Measurements from ENCODE around the gene SMIM33. TPM values are rescaled to one million over a fixed set of nuclear protein-coding genes. Genes with fewer than 3 reads are reported as not detected.

SMIM33 gene
- total and polyA plus RNA-seq, 2 of the 13 experiments (the other 11 are each of a cell fraction or from before 2014, with no cell fraction given), result not detected

DNA sequence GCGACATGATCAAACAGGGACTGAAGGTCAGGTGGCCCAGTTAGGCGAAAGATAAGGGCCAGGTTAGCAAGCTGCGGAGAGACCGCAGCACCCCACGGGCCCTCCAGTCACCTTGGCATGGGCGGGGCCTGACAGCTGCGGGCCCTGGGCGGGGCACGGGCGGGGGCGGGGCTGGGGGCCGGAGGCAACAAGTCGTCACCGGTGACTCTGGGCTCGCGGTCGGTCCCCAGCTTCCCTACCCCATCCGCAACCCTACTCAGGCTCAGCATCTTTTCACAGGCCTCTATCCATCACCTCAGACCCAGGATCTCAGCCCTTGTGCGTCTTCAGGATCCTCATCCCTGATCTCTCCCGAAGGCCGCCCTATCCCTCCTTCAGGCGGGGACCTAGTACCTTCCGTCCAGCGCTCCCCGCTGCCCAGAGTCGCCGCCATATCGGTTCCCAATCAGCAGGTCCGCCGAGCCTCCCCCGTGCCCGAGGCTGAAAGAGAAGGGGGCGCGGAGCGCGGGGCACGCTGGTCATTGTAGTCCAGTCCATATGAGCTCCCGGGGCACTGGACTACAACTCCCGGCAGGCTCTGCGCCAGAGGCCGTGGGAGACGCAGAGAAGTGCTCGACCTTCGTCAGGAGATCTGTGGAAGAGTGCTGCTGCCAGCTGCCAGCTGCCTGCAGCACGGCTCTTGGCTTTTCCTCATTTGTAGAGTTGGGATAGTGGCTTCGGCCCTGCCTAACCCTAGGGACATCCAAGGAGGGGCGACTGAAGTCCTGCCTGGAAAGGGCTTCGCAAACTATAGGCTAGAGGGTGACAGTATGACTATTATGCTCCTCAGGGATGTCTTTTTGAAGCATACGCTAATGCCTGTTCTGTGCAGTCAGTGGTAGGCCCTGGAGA, 31.5 kb upstream of the SMIM33 start, which contains the start of gene DNAJC18 (continued):
- peak; percentile 69; the same call in 1 of the 2 replicates for TF ChIP-seq ZNF138 (CRISPR knock-in tag; IDR thresholded peaks at IDR 0.05; ENCODE audit: low read depth)
- TF ChIP-seq, protein P1, sequence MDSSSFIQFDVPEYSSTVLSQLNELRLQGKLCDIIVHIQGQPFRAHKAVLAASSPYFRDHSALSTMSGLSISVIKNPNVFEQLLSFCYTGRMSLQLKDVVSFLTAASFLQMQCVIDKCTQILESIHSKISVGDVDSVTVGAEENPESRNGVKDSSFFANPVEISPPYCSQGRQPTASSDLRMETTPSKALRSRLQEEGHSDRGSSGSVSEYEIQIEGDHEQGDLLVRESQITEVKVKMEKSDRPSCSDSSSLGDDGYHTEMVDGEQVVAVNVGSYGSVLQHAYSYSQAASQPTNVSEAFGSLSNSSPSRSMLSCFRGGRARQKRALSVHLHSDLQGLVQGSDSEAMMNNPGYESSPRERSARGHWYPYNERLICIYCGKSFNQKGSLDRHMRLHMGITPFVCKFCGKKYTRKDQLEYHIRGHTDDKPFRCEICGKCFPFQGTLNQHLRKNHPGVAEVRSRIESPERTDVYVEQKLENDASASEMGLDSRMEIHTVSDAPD (CRISPR knock-in tag; IDR thresholded peaks at IDR 0.05), result no peak
- 0 out of 2 replicates have a peak, but pooled peaks have one; percentile 58 for TF ChIP-seq ZNF563 (CRISPR knock-in tag; IDR thresholded peaks at IDR 0.05)
- TF ChIP-seq NBN (conservative IDR thresholded peaks at IDR 0.05), result no peak
- TF ChIP-seq NFYC (CRISPR knock-in tag; IDR thresholded peaks at IDR 0.05), result 0 out of 2 replicates have a peak, but pooled peaks have one; percentile 34
- TF ChIP-seq ZNF205 (CRISPR knock-in tag; IDR thresholded peaks at IDR 0.05), result no peak
- no peak for TF ChIP-seq ZNF577 (CRISPR knock-in tag; IDR thresholded peaks at IDR 0.05; ENCODE audit: borderline replicate concordance, low read depth)
- peak; percentile 81 for TF ChIP-seq ZNF501 (CRISPR knock-in tag; IDR thresholded peaks at IDR 0.05)
- peak; percentile 63; the same call in 1 of the 2 replicates for TF ChIP-seq ZNF331 (CRISPR knock-in tag; IDR thresholded peaks at IDR 0.05)
- peak; percentile 65 for TF ChIP-seq JARID2 (CRISPR knock-in tag; IDR thresholded peaks at IDR 0.05; ENCODE audit: insufficient replicate concordance)
- peak; percentile 76; the same call in 1 of the 2 replicates for TF ChIP-seq ZNF350 (CRISPR knock-in tag; IDR thresholded peaks at IDR 0.05; ENCODE audit: borderline replicate concordance, low read depth)
- peak; percentile 27; the same call in 1 of the 2 replicates for TF ChIP-seq MIER3 (CRISPR knock-in tag; IDR thresholded peaks at IDR 0.05; ENCODE audit: borderline replicate concordance)
- TF ChIP-seq, protein P2, sequence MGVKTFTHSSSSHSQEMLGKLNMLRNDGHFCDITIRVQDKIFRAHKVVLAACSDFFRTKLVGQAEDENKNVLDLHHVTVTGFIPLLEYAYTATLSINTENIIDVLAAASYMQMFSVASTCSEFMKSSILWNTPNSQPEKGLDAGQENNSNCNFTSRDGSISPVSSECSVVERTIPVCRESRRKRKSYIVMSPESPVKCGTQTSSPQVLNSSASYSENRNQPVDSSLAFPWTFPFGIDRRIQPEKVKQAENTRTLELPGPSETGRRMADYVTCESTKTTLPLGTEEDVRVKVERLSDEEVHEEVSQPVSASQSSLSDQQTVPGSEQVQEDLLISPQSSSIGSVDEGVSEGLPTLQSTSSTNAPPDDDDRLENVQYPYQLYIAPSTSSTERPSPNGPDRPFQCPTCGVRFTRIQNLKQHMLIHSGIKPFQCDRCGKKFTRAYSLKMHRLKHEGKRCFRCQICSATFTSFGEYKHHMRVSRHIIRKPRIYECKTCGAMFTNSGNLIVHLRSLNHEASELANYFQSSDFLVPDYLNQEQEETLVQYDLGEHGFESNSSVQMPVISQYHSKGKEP (CRISPR knock-in tag; IDR thresholded peaks at IDR 0.05), result no peak
- 0 out of 2 replicates have a peak, but pooled peaks have one; percentile 31 for TF ChIP-seq ZIK1 (CRISPR knock-in tag; IDR thresholded peaks at IDR 0.05; ENCODE audit: borderline replicate concordance, low read depth)
- 0 out of 2 replicates have a peak, but pooled peaks have one; percentile 41 for TF ChIP-seq ZNF782 (CRISPR knock-in tag; IDR thresholded peaks at IDR 0.05; ENCODE audit: borderline replicate concordance)
- peak; percentile 70 for TF ChIP-seq HIVEP1 (CRISPR knock-in tag; IDR thresholded peaks at IDR 0.05)
- TF ChIP-seq RFX3 (CRISPR knock-in tag; IDR thresholded peaks at IDR 0.05), result 0 out of 2 replicates have a peak, but pooled peaks have one; percentile 12
- TF ChIP-seq SAP130 (CRISPR knock-in tag; IDR thresholded peaks at IDR 0.05; ENCODE audit: low read depth), result peak; percentile 81
- TF ChIP-seq ZNF337 (CRISPR knock-in tag; IDR thresholded peaks at IDR 0.05; ENCODE audit: borderline replicate concordance, low read depth), result peak; percentile 69; the same call in 1 of the 2 replicates
- 0 out of 2 replicates have a peak, but pooled peaks have one; percentile 37 for TF ChIP-seq UBTF (CRISPR knock-in tag; IDR thresholded peaks at IDR 0.05)
- TF ChIP-seq, protein P3, sequence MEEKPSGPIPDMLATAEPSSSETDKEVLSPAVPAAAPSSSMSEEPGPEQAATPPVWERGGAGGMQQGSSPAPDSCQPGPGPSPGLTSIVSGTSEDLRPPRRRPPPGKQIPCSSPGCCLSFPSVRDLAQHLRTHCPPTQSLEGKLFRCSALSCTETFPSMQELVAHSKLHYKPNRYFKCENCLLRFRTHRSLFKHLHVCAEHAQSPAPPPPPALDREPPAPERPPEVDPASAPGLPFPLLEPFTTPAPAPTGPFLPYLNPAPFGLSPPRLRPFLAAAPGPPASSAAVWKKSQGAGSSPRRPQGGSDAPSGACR (CRISPR knock-in tag; IDR thresholded peaks at IDR 0.05), result no peak; the same call in 1 of the 2 replicates
- TF ChIP-seq ZNF777 (CRISPR knock-in tag; IDR thresholded peaks at IDR 0.05), result no peak
- no peak for TF ChIP-seq U2AF2 (IDR thresholded peaks at IDR 0.05; ENCODE audit: low read depth, low read length)
- no peak for TF ChIP-seq ZNF776 (CRISPR knock-in tag; IDR thresholded peaks at IDR 0.05)

Measured in HepG2 (cell line).